Smooth muscle cell (in vitro differentiated cells): Measurements from ENCODE around the gene FUBP3. TPM values are rescaled to one million over a fixed set of nuclear protein-coding genes. Genes with fewer than 3 reads are reported as not detected.
"Not testable (repeated sequence)": the region's sequence is repeated elsewhere in the genome, so short reads cannot be mapped to it uniquely, and the experiment has no call there.

Source experiments
- DNase-seq: peaks from one replicate; lab custom pipeline; 2025; ENCODE audit not compliant: unreplicated experiment; lab: John Stamatoyannopoulos, UW
- H2AFZ ChIP-seq: fragments of 200-600 bp; sonication (generic); 2 replicates; pipeline ENCODE4 v1.6.0; 2016; ENCODE audit warnings: antibody characterized with exemption, low read depth, mild to moderate bottlenecking
- H3F3A ChIP-seq: fragments of 200-600 bp; sonication (generic); 2 replicates; pipeline ENCODE4 v1.6.0; 2017; ENCODE audit warnings: antibody characterized with exemption, low read depth
- H3K27ac ChIP-seq: fragments of 200-600 bp; sonication (generic); 2 replicates; pipeline ENCODE4 v1.5.1; 2016; ENCODE audit warnings: low read depth, mild to moderate bottlenecking
- H3K27me3 ChIP-seq: fragments of 200-600 bp; sonication (generic); 2 replicates; pipeline ENCODE4 v1.6.1; 2016; ENCODE audit warnings: low read depth, mild to moderate bottlenecking
- H3K36me3 ChIP-seq: fragments of 200-600 bp; sonication (generic); 2 replicates; pipeline ENCODE4 v1.5.1; 2016; ENCODE audit warnings: low read depth
- H3K4me1 ChIP-seq: fragments of 200-600 bp; sonication (generic); 2 replicates; pipeline ENCODE4 v1.5.1; 2016; ENCODE audit warnings: low read depth
- H3K4me2 ChIP-seq: fragments of 200-600 bp; sonication (generic); 2 replicates; pipeline ENCODE4 v1.6.0; 2016; ENCODE audit warnings: mild to moderate bottlenecking
- H3K4me3 ChIP-seq: fragments of 200-600 bp; sonication (generic); 2 replicates; pipeline ENCODE4 v1.5.1; 2016; ENCODE audit warnings: mild to moderate bottlenecking
- H3K79me2 ChIP-seq: fragments of 200-600 bp; sonication (generic); 2 replicates; pipeline ENCODE4 v1.6.0; 2016; ENCODE audit warnings: low read depth, mild to moderate bottlenecking
- H3K9ac ChIP-seq: fragments of 200-600 bp; sonication (generic); 2 replicates; pipeline ENCODE4 v1.6.0; 2016; ENCODE audit warnings: low read depth
- H3K9me3 ChIP-seq: fragments of 200-600 bp; sonication (generic); replicated peaks from 2 replicates; pipeline ENCODE4 v1.5.1; 2016; ENCODE audit warnings: low read depth
- H4K20me1 ChIP-seq: fragments of 200-600 bp; sonication (generic); 2 replicates; pipeline ENCODE4 v1.6.0; 2016; ENCODE audit warnings: low read depth
- CTCF ChIP-seq: fragments of 200-600 bp; sonication (generic); IDR thresholded peaks from 2 replicates; pipeline ENCODE4 v1.5.1; 2017; ENCODE audit warnings: borderline replicate concordance, mild to moderate bottlenecking, antibody characterized with exemption; ENCODE audit not compliant: insufficient read depth, poor library complexity, severe bottlenecking
- WGBS: methylation state at CpG from one replicate; pipeline ENCODE4 v1.1.7; 2016; ENCODE audit warnings: low lambda C conversion rate; 5-methylcytosine and 5-hydroxymethylcytosine counted together
- microRNA-seq: library from miRNA; unstranded; fragments of <30 nt; microRNA quantifications from one replicate; pipeline ENCODE4, GENCODE V29; 2016; ENCODE audit warnings: borderline number of aligned reads
- polyA plus RNA-seq: library from polyadenylated mRNA; unstranded; fragments of >200 nt; fragmentation: Nextera tagmentation; extraction: Ambion mirVana; gene quantifications from 2 replicates; pipeline ENCODE4 v1.2.1, GENCODE V29; 2016
- small RNA-seq: library from RNA; depleted of rRNA; stranded (forward); fragments of <200 nt; gene quantifications from one replicate; pipeline ENCODE3, GENCODE V24; 2014
- total RNA-seq: library from RNA; depleted of rRNA; stranded (reverse); fragments of >200 nt; gene quantifications from 2 replicates; pipeline ENCODE4 v1.2.3, GENCODE V29; 2014

FUBP3 gene
- total and polyA plus RNA-seq, 2 experiments from 2014 or later: 46.9 to 52.5 TPM

- Histone ChIP-seq H3K4me1 (no peaks in the 10 kb centered on the region), H3K27me3 (peaks cover 7% of the 10 kb centered on the region), H4K20me1 (no peaks in the 10 kb centered on the region), H3K79me2 (no peaks in the 10 kb centered on the region), H3K27ac (no peak overlapping the region), H3K4me2 (no peak overlapping the region), H3K4me3 (no peak overlapping the region), H2AFZ (no peak overlapping the region), H3K36me3 (no peaks in the 10 kb centered on the region), H3F3A (no peaks in the 10 kb centered on the region), H3K9me3 (no peaks in the 10 kb centered on the region), H3K9ac (no peak overlapping the region)
- no peak for DNase-seq
- no peak for TF ChIP-seq CTCF
These were observed 105.7 kb downstream of the FUBP3 start for GRCh38 chr9:130685104-130685503.

GRCh38 chr9:130685945-130686344, 106.6 kb downstream of the FUBP3 start:
- not testable (repeated sequence) for H3K36me3 ChIP-seq

GRCh38 chr9:130687615-130688014, 108.2 kb downstream of the FUBP3 start:
- H3K9me3 ChIP-seq: no peaks in the 10 kb centered on the region
- H3K27ac ChIP-seq: no peak overlapping the region
- H3K4me1 ChIP-seq: peaks cover 5% of the 10 kb centered on the region
- peaks cover 3% of the 10 kb centered on the region for H3F3A ChIP-seq
- H3K9ac ChIP-seq: no peak overlapping the region
- no peaks in the 10 kb centered on the region for H4K20me1 ChIP-seq
- no peak overlapping the region for H3K4me3 ChIP-seq
- 89% methylated on average over 2 of the region's 2 CpGs for WGBS
- no peak overlapping the region for H2AFZ ChIP-seq
- DNase-seq: no peak
- no peak for TF ChIP-seq CTCF
- no peaks in the 10 kb centered on the region for H3K79me2 ChIP-seq
- no peaks in the 10 kb centered on the region for H3K36me3 ChIP-seq
- no peak overlapping the region for H3K4me2 ChIP-seq
- no peaks in the 10 kb centered on the region for H3K27me3 ChIP-seq

More at GRCh38 chr9:130685945-130686344, 106.6 kb downstream of the FUBP3 start:
- H4K20me1 ChIP-seq, H3K4me1 ChIP-seq, DNase-seq, H3K4me3 ChIP-seq, H3K79me2 ChIP-seq, H3K9me3 ChIP-seq, H3K27ac ChIP-seq, H3K27me3 ChIP-seq, H3K9ac ChIP-seq, H3F3A ChIP-seq, H2AFZ ChIP-seq, H3K4me2 ChIP-seq: not testable (repeated sequence)
- WGBS: 94% methylated on average over 11 of the region's 11 CpGs

Small RNA genes lying within 50 kb of the gene (microRNA-seq; reads per million reads assigned to microRNA genes)
- not detected for gene MIR6856

Small RNA genes lying within 50 kb of the gene (small RNA-seq; reads per million reads assigned to genes)
- gene MIR6856: not detected

Other genes with a start within 250 kb of the FUBP3 start
- 78.2 and 95.7 TPM in 2 replicates for gene ASS1, start 134.6 kb upstream of the FUBP3 start, total RNA-seq
- 80.5 and 81.5 TPM in 2 replicates for gene ASS1, start 134.6 kb upstream of the FUBP3 start, polyA plus RNA-seq
- not detected in 2 replicates for gene PRDM12, start 85.0 kb downstream of the FUBP3 start, total RNA-seq
- gene PRDM12, start 85.0 kb downstream of the FUBP3 start, polyA plus RNA-seq: 0.12 TPM in 1 of 2 replicates, not detected in the other
- gene EXOSC2, start 114.2 kb downstream of the FUBP3 start, total RNA-seq: 12.1 and 14.7 TPM in 2 replicates
- 15.8 and 17.3 TPM in 2 replicates for gene EXOSC2, start 114.2 kb downstream of the FUBP3 start, polyA plus RNA-seq